Stomach (tissue), 9 donors: ENCODE results near the gene AGA. TPM values are rescaled to one million over a fixed set of nuclear protein-coding genes. Genes with fewer than 3 reads are reported as not detected.

Experiments used
- DNase-seq, 2 donors: peaks; one replicate each; pipeline versions ENCODE4 v3.0.0 to v3.0.0-alpha.2; 2013 to 2019
- H3K27ac ChIP-seq, 5 donors: fragments of 200-600 bp in 4 of 5; sonication (generic) in 4 of 5; one replicate each; pipeline ENCODE4 v1.5.1; 2013 to 2019; ENCODE audit warnings: mild to moderate bottlenecking in 1 of 5, moderate library complexity in 1 of 5
- H3K27me3 ChIP-seq, 3 donors: fragments of 200-600 bp; sonication (generic); one replicate each; pipeline ENCODE4 v1.5.1; 2017 to 2019; ENCODE audit warnings: mixed run types in 1 of 3
- H3K36me3 ChIP-seq, 4 donors: fragments of 200-600 bp; sonication (generic); 1 replicate in 3 of 4; 2 replicates in 1 of 4; pipeline ENCODE4 v1.5.1; 2016 to 2019
- H3K4me1 ChIP-seq, 4 donors: fragments of 200-600 bp; sonication (generic); one replicate each; pipeline ENCODE4 v1.5.1; 2016 to 2019
- H3K4me3 ChIP-seq, 4 donors: fragments of 200-600 bp; sonication (generic) in 3 of 4; one replicate each; pipeline ENCODE4 v1.5.1; 2016 to 2019; ENCODE audit warnings: mild to moderate bottlenecking in 1 of 4
- H3K9me3 ChIP-seq, 4 donors: fragments of 200-600 bp; sonication (generic); one replicate each; pipeline ENCODE4 v1.5.1; 2016 to 2019
- CTCF ChIP-seq, 7 experiments: fragments of 450-650 bp in 4 of 7; fragments of 200-600 bp in 3 of 7; sonication (generic) in 3 of 7; IDR thresholded peaks; one replicate each; pipeline ENCODE4 v1.5.1; 2016 to 2019; ENCODE audit warnings: antibody characterized with exemption in 7 of 7, control low read depth in 2 of 7, mild to moderate bottlenecking in 1 of 7
- EP300 ChIP-seq: sonication (generic); formaldehyde crosslinking; IDR thresholded peaks from one replicate; pipeline ENCODE4 v1.6.1; 2017; ENCODE audit warnings: antibody characterized with exemption
- POLR2A ChIP-seq, 4 donors: fragments of 450-650 bp; IDR thresholded peaks; one replicate each; pipeline ENCODE4 v1.6.1; 2016; ENCODE audit warnings: antibody characterized with exemption in 4 of 4, control low read depth in 2 of 4, mild to moderate bottlenecking in 1 of 4, moderate library complexity in 1 of 4
- POLR2AphosphoS5 ChIP-seq, 3 donors: sonication (generic); formaldehyde crosslinking; IDR thresholded peaks; one replicate each; pipeline ENCODE4 v1.6.1; 2016; ENCODE audit warnings: antibody characterized with exemption in 3 of 3
- WGBS, 5 donors: extraction: QIAGEN DNeasy Blood & Tissue Kit in 3 of 5; methylation state at CpG; one replicate each; pipeline versions ENCODE4 v1.1.5 to v1.1.7; 2013 to 2018; 5-methylcytosine and 5-hydroxymethylcytosine counted together
- intact Hi-C: fragments of 100-400 bp; cut with DNase I; formaldehyde crosslinking; loops from one replicate; pipeline ENCODE4 v1.15.1; 2023; ENCODE audit warnings: low total_unique reads
- polyA plus RNA-seq, 3 donors: library from polyadenylated mRNA; stranded (reverse); fragments of 200-250 nt; gene quantifications; one replicate each; pipeline ENCODE4 v1.2.3, GENCODE V29; 2013
- total RNA-seq, 5 donors: library from RNA; depleted of rRNA; stranded (reverse); fragments of >200 nt; gene quantifications; one replicate each; pipeline versions ENCODE4 v1.1.0 to v1.2.3, GENCODE V29; 2014 to 2016
- donor health status: healthy with polysubstance abuse.
- donor health status: Bipolar disorder and iron deficiency.
- donor health status: healthy.

The AGA gene
- total and polyA plus RNA-seq, 8 donors, result 2.3 to 36.4 (median 7.3) TPM

- H3K4me1 ChIP-seq, result no peaks in the 10 kb centered on the region
- H3K4me3 ChIP-seq, result no peak overlapping the region
- TF ChIP-seq EP300 (no peak), POLR2A (IDR thresholded peaks at IDR 0.05) (no peak), POLR2AphosphoS5 (IDR thresholded peaks at IDR 0.05) (no peak), CTCF (IDR thresholded peaks at IDR 0.05) (no peak)
- no peak for DNase-seq
- H3K27me3 ChIP-seq, result no peaks in the 10 kb centered on the region
- no peaks in the 10 kb centered on the region for H3K36me3 ChIP-seq
- WGBS, 5 donors, result 83 to 91% (median 90%) methylated on average over 1 of the region's 1 CpG
- no peak overlapping the region for H3K27ac ChIP-seq
- no peaks in the 10 kb centered on the region for H3K9me3 ChIP-seq
- intact Hi-C loops, result no loop called here
Observed at GRCh38 chr4:177487977-177488376, 45.7 kb upstream of the AGA start.

- Histone ChIP-seq H3K9me3 (no peaks in the 10 kb centered on the region), H3K27me3 (no peaks in the 10 kb centered on the region), H3K27ac (no peak overlapping the region), H3K4me1 (no peaks in the 10 kb centered on the region), H3K4me3 (no peak overlapping the region), H3K36me3 (no peaks in the 10 kb centered on the region)
- no peak for DNase-seq
- intact Hi-C loops, result no loop called here
- 78 to 96% (median 91%) methylated on average over 1 of the region's 1 CpG for WGBS, 5 donors
- TF ChIP-seq CTCF (IDR thresholded peaks at IDR 0.05) (no peak), POLR2A (IDR thresholded peaks at IDR 0.05) (no peak), POLR2AphosphoS5 (IDR thresholded peaks at IDR 0.05) (no peak), EP300 (no peak)
Observed at GRCh38 chr4:177485528-177485927, 43.3 kb upstream of the AGA start.

- intact Hi-C loops, result no loop called here
- H3K9me3 ChIP-seq, result no peaks in the 10 kb centered on the region
- H3K36me3 ChIP-seq, result no peaks in the 10 kb centered on the region
- H3K27ac ChIP-seq, result no peak overlapping the region
- H3K4me1 ChIP-seq, result no peaks in the 10 kb centered on the region
- TF ChIP-seq POLR2A (IDR thresholded peaks at IDR 0.05), result no peak
- no peak for TF ChIP-seq POLR2AphosphoS5 (IDR thresholded peaks at IDR 0.05)
- no peak for TF ChIP-seq EP300
- TF ChIP-seq CTCF (IDR thresholded peaks at IDR 0.05), result no peak
- no peak for DNase-seq
- 50 to 76% (median 59%) methylated on average over 1 of the region's 1 CpG for WGBS, 5 donors
- no peaks in the 10 kb centered on the region for H3K27me3 ChIP-seq
- H3K4me3 ChIP-seq, result no peak overlapping the region
Observed at GRCh38 chr4:177484613-177485021, 42.4 kb upstream of the AGA start.

- no peaks in the 10 kb centered on the region for H3K36me3 ChIP-seq
- no peak overlapping the region for H3K4me3 ChIP-seq
- no peak overlapping the region for H3K27ac ChIP-seq
- H3K27me3 ChIP-seq, result no peaks in the 10 kb centered on the region
- 77 to 85% (median 83%) methylated on average over 3 of the region's 3 CpGs for WGBS, 5 donors
- no peak for DNase-seq
- TF ChIP-seq EP300 (no peak), CTCF (IDR thresholded peaks at IDR 0.05) (no peak), POLR2AphosphoS5 (IDR thresholded peaks at IDR 0.05) (no peak), POLR2A (IDR thresholded peaks at IDR 0.05) (no peak)
- H3K9me3 ChIP-seq, result no peaks in the 10 kb centered on the region
- intact Hi-C loops, result no loop called here
- H3K4me1 ChIP-seq, result no peaks in the 10 kb centered on the region
Observed at GRCh38 chr4:177483760-177484159, 41.5 kb upstream of the AGA start.
